Right lobe of liver (tissue), 5 donors: ENCODE results near the gene TM2D1. TPM values are rescaled to one million over a fixed set of nuclear protein-coding genes. Genes with fewer than 3 reads are reported as not detected.

Source experiments
- total RNA-seq, 6 experiments: library from RNA; depleted of rRNA in 2 of 6; stranded (reverse); fragments of >200 nt in 2 of 6; fragmentation: NEBNext Ultra II Directional in 3 of 6; extraction: Animal tissue kit (Norgen Biotek cat#: 25700) in 3 of 6; gene quantifications; one replicate each; pipeline versions ENCODE4 v1.1.0 to v1.2.4, GENCODE V29; 2016 to 2023
- donor health status: DM: no; HTN: no; CAD: no.
- donor health status: DM: no; HTN: no; CAD: no.
- donor health status: DM: no; HTN: yes; CAD: no.
- donor health status: DM: no; HTN: yes; CAD: no.

Gene TM2D1
- total RNA-seq, 6 experiments from 2014 or later, result 15.0 to 24.5 (median 20.3) TPM

Other genes with a start within 250 kb of the TM2D1 start
- 10 to 100 TPM; 19.0 to 49.0 (median 26.7) TPM for gene PATJ, start 17.3 kb upstream of the TM2D1 start, total RNA-seq